CD14-positive monocyte (primary cell): ENCODE measurements around the gene IL3RA. TPM values are rescaled to one million over a fixed set of nuclear protein-coding genes. Genes with fewer than 3 reads are reported as not detected.

ENCODE experiments used
- DNase-seq, 3 donors: peaks; one replicate each; pipeline ENCODE4 v3.0.0-alpha.2; 2011 to 2022
- H2AFZ ChIP-seq: 2 replicates; pipeline ENCODE4 v1.6.0; 2012; ENCODE audit warnings: mild to moderate bottlenecking, low read depth, low read length, inconsistent platforms; ENCODE audit not compliant: insufficient read depth, poor library complexity, severe bottlenecking
- H3K27ac ChIP-seq, 2 donors: 1 replicate in 1 of 2; 2 replicates in 1 of 2; pipeline ENCODE4 v1.5.1; 2012 to 2013; ENCODE audit warnings: low read length in 2 of 2, control low read depth in 1 of 2, inconsistent platforms in 1 of 2, low read depth in 1 of 2, mild to moderate bottlenecking in 1 of 2
- H3K27me3 ChIP-seq, 2 donors: one replicate each; pipeline versions ENCODE4 v1.6.0 to v1.6.1; 2011 to 2013; ENCODE audit warnings: low read length in 2 of 2; ENCODE audit not compliant: control insufficient read depth in 2 of 2, insufficient read depth in 2 of 2
- H3K36me3 ChIP-seq, 2 donors: replicated peaks in 1 of 2; 1 replicate in 1 of 2; 2 replicates in 1 of 2; pipeline versions ENCODE4 v1.5.1 to v1.6.1; 2012 to 2013; ENCODE audit warnings: low read length in 2 of 2, control low read depth in 1 of 2, inconsistent platforms in 1 of 2, mild to moderate bottlenecking in 1 of 2; ENCODE audit not compliant: insufficient read depth in 2 of 2, control insufficient read depth in 1 of 2
- H3K4me1 ChIP-seq, 2 donors: 1 replicate in 1 of 2; 2 replicates in 1 of 2; pipeline versions ENCODE4 v1.5.1 to v1.6.1; 2012 to 2013; ENCODE audit warnings: low read length in 2 of 2, control low read depth in 1 of 2, inconsistent platforms in 1 of 2, mild to moderate bottlenecking in 1 of 2, moderate library complexity in 1 of 2; ENCODE audit not compliant: insufficient read depth in 2 of 2, control insufficient read depth in 1 of 2
- H3K4me2 ChIP-seq: replicated peaks from 2 replicates; pipeline ENCODE3; 2012; ENCODE audit warnings: low read length, moderate library complexity, mild to moderate bottlenecking; ENCODE audit not compliant: poor library complexity, severe bottlenecking; ENCODE audit errors: extremely low read depth
- H3K4me3 ChIP-seq, 3 experiments: fragments of 200-600 bp in 1 of 3; sonication (generic) in 1 of 3; replicated peaks in 1 of 3; 1 replicate in 2 of 3; 2 replicates in 1 of 3; pipeline ENCODE4 v1.5.1; 2011 to 2013; ENCODE audit warnings: low read length in 3 of 3, mild to moderate bottlenecking in 3 of 3, control low read depth in 2 of 3, low read depth in 2 of 3, inconsistent platforms in 1 of 3, moderate library complexity in 1 of 3
- H3K79me2 ChIP-seq: 2 replicates; pipeline ENCODE4 v1.6.0; 2012; ENCODE audit warnings: mild to moderate bottlenecking, control low read depth, inconsistent platforms, low read length, moderate library complexity; ENCODE audit not compliant: insufficient read depth
- H3K9ac ChIP-seq: 2 replicates; pipeline ENCODE4 v1.6.0; 2017; ENCODE audit warnings: low read length, mild to moderate bottlenecking; ENCODE audit not compliant: insufficient read depth, poor library complexity, severe bottlenecking
- H3K9me3 ChIP-seq, 2 donors: replicated peaks in 1 of 2; 1 replicate in 1 of 2; 2 replicates in 1 of 2; pipeline versions ENCODE4 v1.5.1 to v1.6.1; 2012 to 2013; ENCODE audit warnings: low read length in 2 of 2, control low read depth in 1 of 2; ENCODE audit not compliant: control insufficient read depth in 1 of 2, insufficient read depth in 1 of 2
- H4K20me1 ChIP-seq: 2 replicates; pipeline ENCODE4 v1.6.0; 2012; ENCODE audit warnings: mild to moderate bottlenecking, low read length, control low read depth, moderate library complexity; ENCODE audit not compliant: insufficient read depth
- H3K27ac Mint-ChIP-seq, 7 donors: one replicate each; pipeline ENCODE4 v1.8.0; 2020; ENCODE audit warnings: mild to moderate bottlenecking in 7 of 7, mixed read lengths in 7 of 7, moderate library complexity in 6 of 7, inconsistent platforms in 2 of 7
- H3K27me3 Mint-ChIP-seq, 3 donors: one replicate each; pipeline ENCODE4 v1.8.0; 2021 to 2022; ENCODE audit warnings: low read depth in 3 of 3, mild to moderate bottlenecking in 3 of 3, mixed read lengths in 3 of 3, moderate library complexity in 3 of 3, inconsistent platforms in 1 of 3
- H3K36me3 Mint-ChIP-seq, 2 donors: one replicate each; pipeline ENCODE4 v1.8.0; 2020; ENCODE audit warnings: mixed read lengths in 2 of 2, inconsistent platforms in 1 of 2, mild to moderate bottlenecking in 1 of 2
- H3K4me1 Mint-ChIP-seq: one replicate; pipeline ENCODE4 v1.8.0; 2020; ENCODE audit warnings: mild to moderate bottlenecking, mixed read lengths
- H3K4me3 Mint-ChIP-seq, 2 donors: one replicate each; pipeline ENCODE4 v1.8.0; 2020; ENCODE audit warnings: mild to moderate bottlenecking in 2 of 2, mixed read lengths in 2 of 2, moderate library complexity in 1 of 2
- H3K9me3 Mint-ChIP-seq, 7 donors: one replicate each; pipeline ENCODE4 v1.8.0; 2020 to 2022; ENCODE audit warnings: mixed read lengths in 7 of 7, mild to moderate bottlenecking in 6 of 7, moderate library complexity in 6 of 7, inconsistent platforms in 2 of 7
- CTCF ChIP-seq: fragments of 200-600 bp; IDR thresholded peaks from one replicate; pipeline ENCODE4 v1.8.0; 2022; ENCODE audit warnings: antibody characterized with exemption, mild to moderate bottlenecking
- WGBS: methylation state at CpG from one replicate; pipeline ENCODE4 v1.1.5; 2013; ENCODE audit warnings: missing lambda C conversion rate; ENCODE audit not compliant: insufficient coverage; 5-methylcytosine and 5-hydroxymethylcytosine counted together
- intact Hi-C, 2 donors: fragments of 100-400 bp; cut with micrococcal nuclease; formaldehyde crosslinking; loops; one replicate each; pipeline versions ENCODE4 v1.15.0 to v1.15.1; 2023
- polyA plus RNA-seq, 3 donors: library from polyadenylated mRNA; depleted of rRNA in 1 of 3; unstranded in 2 of 3; stranded (reverse) in 1 of 3; fragments of 300-500 nt in 2 of 3; fragments of >200 nt in 1 of 3; fragmentation: Illumina TruSeq in 2 of 3; gene quantifications; 1 replicate in 2 of 3; 2 replicates in 1 of 3; pipeline ENCODE4 v1.2.3, GENCODE V29; 2012 to 2021

IL3RA gene
- polyA plus RNA-seq, 3 donors = 2.9 to 12.0 (median 4.4) TPM

- Histone ChIP-seq H3K27me3 (no peaks in the 10 kb centered on the region), H3K4me3 (no peak overlapping the region), H3K27ac (no peak overlapping the region), H3K36me3 (peaks cover 63 to 72% of the 10 kb centered on the region in 2 donors), H3K4me1 (peaks cover 2 to 10% of the 10 kb centered on the region in 2 donors), H3K9ac (no peak overlapping the region), H3K79me2 (peaks cover 51% of the 10 kb centered on the region), H3K4me2 (no peak overlapping the region), H3K9me3 (no peaks in the 10 kb centered on the region), H4K20me1 (peaks cover 93% of the 10 kb centered on the region), H2AFZ (no peak overlapping the region)
- Mint-ChIP-seq H3K36me3 (peaks cover 56 to 84% of the 10 kb centered on the region in 2 donors), H3K4me1 (peaks cover 15% of the 10 kb centered on the region), H3K9me3 (peaks cover 0 to 5% (median 0%) of the 10 kb centered on the region in 7 donors), H3K27me3 (peaks cover 0 to 3% (median 2%) of the 10 kb centered on the region in 3 donors), H3K27ac (peak overlapping the region in 5 of 7 donors; percentile 18 to 88 (median 60)), H3K4me3 (no peak overlapping the region)
- no peak for DNase-seq
- WGBS = 96% methylated on average over 33 of the region's 36 CpGs
- intact Hi-C loops = loop anchor here in 1 of 2 donors (5.0 to 10.0 kb wide), 3 partner anchors 38 to 141 kb away; no protein-coding TSS in a partner anchor
- no peak for TF ChIP-seq CTCF
Measured at GRCh38 chrX:1385253-1386223, 49.0 kb downstream of the IL3RA start.

GRCh38 chrX:1386338-1387127 lies 49.9 kb downstream of the IL3RA start:
- Histone ChIP-seq H3K4me1 (peaks cover 10 to 18% of the 10 kb centered on the region in 2 donors), H3K9me3 (no peaks in the 10 kb centered on the region), H3K27ac (no peak overlapping the region), H3K4me2 (no peak overlapping the region), H3K27me3 (no peaks in the 10 kb centered on the region), H3K9ac (no peak overlapping the region), H3K79me2 (peaks cover 61% of the 10 kb centered on the region), H3K4me3 (no peak overlapping the region), H4K20me1 (peaks cover 99% of the 10 kb centered on the region), H3K36me3 (peaks cover 66 to 76% of the 10 kb centered on the region in 2 donors), H2AFZ (no peak overlapping the region)
- H3K4me3 Mint-ChIP-seq = no peak overlapping the region
- WGBS = 96% methylated on average over 37 of the region's 41 CpGs
- H3K4me1 Mint-ChIP-seq = peaks cover 22% of the 10 kb centered on the region
- TF ChIP-seq CTCF = no peak
- peaks cover 56 to 90% of the 10 kb centered on the region in 2 donors for H3K36me3 Mint-ChIP-seq
- peaks cover 0 to 2% (median 0%) of the 10 kb centered on the region in 3 donors for H3K27me3 Mint-ChIP-seq
- DNase-seq = no peak
- intact Hi-C loops = loop anchor here in 1 of 2 donors (5.0 to 10.0 kb wide), 3 partner anchors 39 to 142 kb away; no protein-coding TSS in a partner anchor
- H3K9me3 Mint-ChIP-seq = peaks cover 0 to under 1% (median 0%) of the 10 kb centered on the region in 7 donors
- peak overlapping the region in 1 of 7 donors; percentile 68 for H3K27ac Mint-ChIP-seq
